AG09319 (cell line): ENCODE data around the gene COL23A1.

Experiments used
- DNase-seq: peaks from one replicate; pipeline ENCODE4 v3.0.0-alpha.2; 2010; ENCODE audit warnings: low read depth; ENCODE audit errors: extremely low read depth
- TF ChIP-seq, protein P1 (sequence below): IDR thresholded peaks from 2 replicates; pipeline ENCODE4 v1.5.1; 2011; ENCODE audit warnings: low read depth, mild to moderate bottlenecking, inconsistent platforms, low read length, moderate library complexity

The COL23A1 gene

DNA sequence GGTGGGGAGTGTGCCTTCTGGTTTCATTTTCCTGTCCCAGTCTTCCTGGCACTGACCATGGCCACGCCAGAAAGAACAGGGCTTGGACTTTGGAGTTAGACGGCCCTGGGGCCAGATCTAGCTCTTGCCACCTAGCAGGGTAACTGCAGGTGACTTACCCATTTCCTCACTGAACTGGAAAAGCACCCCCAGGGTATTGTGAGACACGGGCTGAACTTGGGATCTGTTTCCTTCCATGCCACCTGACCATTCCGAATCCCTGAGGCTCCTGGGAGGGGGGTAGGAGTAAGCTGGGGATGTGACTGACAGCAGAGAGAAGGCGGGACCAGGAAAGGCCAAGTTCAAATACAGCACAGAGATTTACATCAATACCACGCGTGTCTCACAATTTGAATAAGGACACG is 376.4 kb downstream of the COL23A1 start:
- no peak for DNase-seq
- TF ChIP-seq, protein P1, sequence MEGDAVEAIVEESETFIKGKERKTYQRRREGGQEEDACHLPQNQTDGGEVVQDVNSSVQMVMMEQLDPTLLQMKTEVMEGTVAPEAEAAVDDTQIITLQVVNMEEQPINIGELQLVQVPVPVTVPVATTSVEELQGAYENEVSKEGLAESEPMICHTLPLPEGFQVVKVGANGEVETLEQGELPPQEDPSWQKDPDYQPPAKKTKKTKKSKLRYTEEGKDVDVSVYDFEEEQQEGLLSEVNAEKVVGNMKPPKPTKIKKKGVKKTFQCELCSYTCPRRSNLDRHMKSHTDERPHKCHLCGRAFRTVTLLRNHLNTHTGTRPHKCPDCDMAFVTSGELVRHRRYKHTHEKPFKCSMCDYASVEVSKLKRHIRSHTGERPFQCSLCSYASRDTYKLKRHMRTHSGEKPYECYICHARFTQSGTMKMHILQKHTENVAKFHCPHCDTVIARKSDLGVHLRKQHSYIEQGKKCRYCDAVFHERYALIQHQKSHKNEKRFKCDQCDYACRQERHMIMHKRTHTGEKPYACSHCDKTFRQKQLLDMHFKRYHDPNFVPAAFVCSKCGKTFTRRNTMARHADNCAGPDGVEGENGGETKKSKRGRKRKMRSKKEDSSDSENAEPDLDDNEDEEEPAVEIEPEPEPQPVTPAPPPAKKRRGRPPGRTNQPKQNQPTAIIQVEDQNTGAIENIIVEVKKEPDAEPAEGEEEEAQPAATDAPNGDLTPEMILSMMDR: no peak

DNA sequence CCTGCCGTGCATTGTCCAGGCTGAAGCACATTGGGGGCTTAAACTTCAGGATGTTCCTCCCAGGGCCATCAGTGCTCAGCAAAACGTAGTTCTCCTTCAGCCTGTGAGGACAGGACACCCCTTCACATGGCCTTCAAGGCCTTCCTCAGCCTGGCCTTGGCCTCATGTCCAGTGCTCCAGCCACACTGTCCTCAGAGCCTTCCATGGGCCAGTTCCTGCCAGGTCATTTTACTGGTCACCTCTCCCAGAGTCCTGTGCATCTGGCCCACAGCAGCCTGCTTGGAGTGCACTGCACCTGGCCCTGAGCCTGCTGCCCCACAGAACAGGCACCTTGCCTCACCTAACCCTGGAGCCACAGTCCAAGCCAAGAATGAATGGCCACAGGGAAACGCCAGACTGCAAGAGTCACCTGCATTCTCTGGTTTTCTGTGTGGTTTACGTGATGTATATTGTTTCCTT is 377.2 kb downstream of the COL23A1 start:
- DNase-seq: no peak
- TF ChIP-seq, protein P1: no peak

DNA sequence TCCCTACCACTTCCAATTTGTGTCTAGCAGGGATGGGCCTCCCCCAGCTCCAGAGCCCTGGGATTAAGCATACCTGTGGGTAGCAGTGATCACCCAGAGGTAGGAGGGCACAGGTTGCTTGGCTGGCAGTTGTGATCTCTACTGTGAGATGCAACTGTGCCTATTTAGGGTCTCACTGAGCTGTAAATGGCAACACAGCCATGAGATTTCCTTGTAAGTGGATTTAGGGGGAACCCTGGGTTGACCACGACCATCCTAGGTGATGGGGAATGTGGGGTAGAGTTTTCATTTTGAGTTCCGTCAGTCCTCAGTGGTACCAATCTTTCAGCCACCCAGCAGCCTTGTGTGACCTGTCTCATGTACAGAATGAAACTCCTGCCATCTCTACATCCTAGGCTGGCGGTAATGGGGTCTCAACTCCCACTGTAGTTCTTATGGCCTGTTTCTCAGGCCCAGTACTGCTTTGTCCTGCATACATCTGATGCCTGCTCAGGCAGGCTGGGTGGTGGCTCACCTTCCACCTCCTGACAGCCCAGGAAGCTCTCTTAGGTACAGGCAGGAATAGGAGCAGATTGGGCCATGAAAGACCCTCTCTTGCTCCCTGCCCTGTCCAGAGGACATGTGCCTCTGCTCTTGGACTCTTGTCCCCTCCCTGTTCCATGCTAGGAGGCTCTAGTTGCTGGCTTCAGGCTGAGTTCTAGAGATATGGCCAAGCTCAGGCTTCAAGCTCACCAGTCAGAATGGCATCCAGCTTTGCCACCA is 377.8 kb downstream of the COL23A1 start:
- TF ChIP-seq, protein P1: no peak

DNA sequence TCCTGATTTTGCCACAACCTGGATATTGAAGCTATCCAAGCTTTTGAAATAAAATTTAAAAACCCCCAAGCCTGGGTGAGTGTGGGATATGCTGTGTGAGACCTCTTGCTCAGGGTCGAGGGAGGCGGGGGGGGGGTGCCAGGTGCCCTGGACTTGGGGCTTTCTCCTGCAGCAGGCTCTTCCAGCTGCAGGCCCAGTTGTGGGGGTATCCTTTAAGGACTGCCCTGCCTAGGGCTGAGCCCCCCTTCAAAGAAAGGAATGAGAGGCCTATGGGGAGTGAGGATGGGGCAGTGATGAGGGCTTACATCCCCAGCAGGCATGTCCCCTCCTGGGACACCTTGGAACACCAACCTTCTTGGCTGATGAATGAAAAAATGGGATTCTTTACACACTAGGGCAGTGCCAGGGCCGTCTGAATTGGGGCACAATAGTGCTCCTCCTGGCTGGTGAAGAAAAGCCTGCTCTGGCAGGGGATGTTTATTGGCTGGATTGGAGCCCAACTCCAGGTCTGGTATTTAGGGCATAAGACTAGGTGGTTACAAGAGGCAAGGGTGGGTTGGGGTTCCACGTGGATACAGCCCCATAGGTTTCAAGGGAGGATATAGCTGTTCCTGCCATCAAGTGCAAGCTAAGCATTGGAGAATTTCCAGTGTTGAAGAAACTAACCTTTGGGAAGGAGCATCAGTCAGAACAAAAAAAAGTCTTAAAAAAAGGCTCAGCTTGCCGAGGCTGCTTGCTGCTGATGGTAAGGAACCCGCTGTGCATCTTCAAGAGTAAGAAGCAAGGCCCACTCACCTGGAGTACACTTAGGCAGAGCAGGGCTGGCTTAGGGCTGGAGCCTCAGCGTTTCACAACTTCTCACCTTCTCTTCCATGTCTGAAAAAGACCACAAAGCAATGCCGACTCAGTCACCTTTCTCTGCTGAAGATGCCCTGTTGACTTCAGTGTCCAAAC is 378.8 kb downstream of the COL23A1 start:
- DNase-seq: no peak
- TF ChIP-seq, protein P1: no peak

More for the DNA sequence above, 377.8 kb downstream of the COL23A1 start:
- DNase-seq: no peak

DNA sequence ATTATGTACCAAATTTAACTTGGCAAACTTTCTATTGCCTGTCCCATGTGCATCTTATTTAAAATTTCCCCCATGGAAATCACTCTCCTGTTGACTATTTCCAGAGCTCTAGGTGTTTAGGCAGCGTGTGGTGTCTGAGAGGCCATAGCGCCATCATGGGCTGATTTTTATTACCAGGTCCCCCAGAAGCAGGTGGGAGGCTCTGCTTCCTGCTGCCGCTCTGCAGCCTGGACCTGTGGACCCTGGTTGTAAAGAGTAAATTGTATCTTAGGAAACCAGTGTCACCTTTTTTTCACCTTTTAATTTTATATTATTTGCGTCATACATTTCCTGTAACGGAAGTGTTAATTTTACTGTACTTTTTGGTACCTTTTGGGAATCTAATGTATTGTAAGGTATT is 379.5 kb downstream of the COL23A1 start:
- TF ChIP-seq, protein P1: no peak
- no peak for DNase-seq

DNA sequence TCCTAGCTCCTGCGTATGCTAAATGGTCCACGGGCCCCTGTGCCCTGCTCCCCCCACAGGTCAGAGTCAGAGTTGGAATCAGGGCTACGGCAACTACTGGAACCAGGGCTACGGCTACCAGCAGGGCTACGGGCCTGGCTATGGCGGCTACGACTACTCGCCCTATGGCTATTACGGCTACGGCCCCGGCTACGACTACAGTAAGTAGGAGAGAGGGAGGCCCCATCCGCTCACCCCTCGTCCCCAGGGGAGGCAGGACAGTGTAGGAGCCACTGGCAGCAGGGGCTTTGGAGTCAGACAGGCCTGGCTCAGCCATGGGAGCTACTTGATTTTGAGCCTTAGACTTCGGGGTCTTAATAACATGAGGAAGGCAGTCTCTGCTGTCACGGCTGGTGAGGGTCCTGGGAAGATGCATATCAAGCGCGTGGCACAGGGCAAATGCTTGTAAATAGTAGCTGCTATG is 380.1 kb downstream of the COL23A1 start:
- DNase-seq: no peak
- TF ChIP-seq, protein P1: no peak
